ENCODE data around the gene ALDH3B1. TPM values are rescaled to one million over a fixed set of nuclear protein-coding genes. Genes with fewer than 3 reads are reported as not detected.
A peak's percentile ranks its signal among the peaks of the same experiment; 100 is the strongest.

The ALDH3B1 gene
- total and polyA plus RNA-seq, 10 of the 15 experiments (the other 5 are each of a cell fraction or from before 2014, with no cell fraction given), result 0.03 to 0.37 (median 0.17) TPM; not detected in 3

DNA sequence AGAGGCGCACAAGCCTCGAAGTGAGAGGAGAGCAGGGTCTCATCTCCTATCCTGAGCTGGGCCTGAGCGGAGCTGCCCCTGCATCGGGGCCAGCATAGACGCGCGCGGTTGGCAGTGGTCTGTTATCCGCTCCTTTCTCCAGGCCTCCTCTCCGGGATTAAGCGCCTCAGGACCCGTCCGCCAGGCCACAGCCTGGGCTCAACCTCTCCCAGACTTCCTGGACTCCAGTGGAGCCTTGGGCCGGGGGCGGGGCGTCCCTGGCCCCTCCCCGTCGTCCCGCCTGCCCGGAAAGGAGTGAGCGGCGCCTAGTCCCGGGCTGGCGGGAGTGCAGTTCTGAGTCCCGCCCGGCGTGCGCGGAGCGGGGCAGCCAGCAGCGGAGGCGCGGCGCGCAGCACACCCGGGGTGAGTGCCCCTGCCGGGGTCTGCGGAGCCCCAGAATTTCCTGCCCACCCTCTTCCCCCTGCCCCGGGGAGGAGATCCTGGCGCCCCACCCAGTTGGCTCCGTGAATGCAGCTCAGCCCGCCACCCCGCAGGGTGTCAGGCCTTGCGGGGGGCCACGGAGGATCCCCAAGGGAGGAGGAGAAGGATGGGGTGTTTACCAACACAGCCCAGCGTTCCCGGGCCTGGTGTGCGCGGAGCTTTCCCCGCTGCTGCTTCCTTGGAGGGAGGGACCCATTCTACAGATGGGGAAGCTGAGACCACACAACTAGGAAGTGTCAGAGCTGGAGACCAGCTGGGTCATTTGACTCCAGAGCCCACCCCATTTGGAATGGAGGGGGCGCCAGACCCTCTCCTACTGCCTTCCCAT lies 28.8 kb downstream of the ALDH3B1 start, which contains the start of gene TCIRG1:
Gene TCIRG1, plus strand, starts transcription at position 308 of the 808 bp plus-strand sequence. CDS start 2,247 bp downstream, outside the sequence.
- Histone ChIP-seq H3K36me3 (ENCODE audit: control insufficient read depth in 2 of 2, insufficient read depth in 2 of 2, low read length in 1 of 2) (peaks cover 11 to 13% of the 10 kb centered on the region in 2 experiments; a peak in 3 of 4 replicates), H2AFZ (ENCODE audit: control insufficient read depth, low read depth, low read length) (peak within 1 kb of the TSS; percentile 69), H3K79me2 (ENCODE audit: control insufficient read depth, insufficient read depth, low read length) (peaks cover 46% of the 10 kb centered on the region), H4K20me1 (ENCODE audit: control insufficient read depth, insufficient read depth) (no peaks in the 10 kb centered on the region; the same call in 1 of the 2 replicates), H3K4me2 (ENCODE audit: control insufficient read depth, insufficient read depth) (peak within 1 kb of the TSS; percentile 85), H3K9ac (ENCODE audit: control insufficient read depth, insufficient read depth, low read length) (peak within 1 kb of the TSS; percentile 79), H3K9me3 (replicated peaks; ENCODE audit: control insufficient read depth, insufficient read depth, low read length) (no peaks in the 10 kb centered on the region), H3K27me3 (replicated peaks in 1 of 2; ENCODE audit: control insufficient read depth in 2 of 2, insufficient read depth in 2 of 2, low read length in 1 of 2) (no peaks in the 10 kb centered on the region), H3K27ac (ENCODE audit: control insufficient read depth, insufficient read depth) (peak within 1 kb of the TSS; percentile 91), H3K4me3 (peak within 1 kb of the TSS; percentile 99), H3K4me1 (ENCODE audit: control insufficient read depth, insufficient read depth, low read length) (peaks cover 13% of the 10 kb centered on the region)
- DNase-seq (ENCODE audit: low read depth, low spot score) (peak; percentile 15), ATAC-seq (peak; percentile 78), FAIRE-seq (no peak)
- in situ Hi-C loops (cut with MboI), result no loop called here
- intact Hi-C loops (cut with micrococcal nuclease; ENCODE audit: unreplicated experiment), result loop anchor here (5.0 kb wide), 1 partner anchor 37 kb away; the partner anchor contains the start of gene UNC93B1
- ChIA-PET RAD21 (ENCODE audit: unreplicated experiment) (interaction anchor here (1.1 to 4.3 kb wide), 3 partner anchors 80 to 170 kb away, joined by 3 to 23 read pairs (median 4); no protein-coding TSS in a partner anchor), CTCF (interaction anchor here (0.8 to 2.2 kb wide), 4 partner anchors 30 to 171 kb away, joined by 3 to 7 read pairs (median 4); no protein-coding TSS in a partner anchor), SMC1A (ENCODE audit: uncharacterized antibody, unreplicated experiment) (interaction anchor here (0.6 to 3.0 kb wide), 7 partner anchors 8 to 165 kb away, joined by 3 to 19 read pairs (median 3); partner anchors contain the start of gene NDUFS8), POLR2A (interaction anchor here (0.6 to 3.4 kb wide), 13 partner anchors 8 to 1771 kb away, joined by 3 to 21 read pairs (median 3); partner anchors contain the start of genes C11orf24, NDUFS8 and UNC93B1)
- 1% methylated on average over 38 of the region's 51 CpGs for WGBS (ENCODE audit: insufficient coverage, insufficient replicate concordance, low lambda C conversion rate, missing lambda C conversion rate)
- TSS peak; percentile 42 for BruUV-seq (replicated peaks)
- TF ChIP-seq RFX5 (IDR thresholded peaks at IDR 0.05; ENCODE audit: low read depth, low read length), result no peak
- TF ChIP-seq SREBF1 (IDR thresholded peaks at IDR 0.05; ENCODE audit: low read length), result no peak
- peak; percentile 41; the same call in 1 of the 2 replicates for TF ChIP-seq LARP7 (IDR thresholded peaks at IDR 0.05)
- TF ChIP-seq ZNF217 (IDR thresholded peaks at IDR 0.05), result peak; percentile 93
- TF ChIP-seq POLR2AphosphoS2 (IDR thresholded peaks at IDR 0.05; ENCODE audit: low read depth, low read length), result peak; percentile 64; the same call in 1 of the 2 replicates
- TF ChIP-seq MYC (IDR thresholded peaks at IDR 0.05; ENCODE audit: insufficient read depth, insufficient read length, insufficient replicate concordance, low read length, severe bottlenecking), result no peak
- 0 out of 2 replicates have a peak, but pooled peaks have one; percentile 43 for TF ChIP-seq CHD2 (IDR thresholded peaks at IDR 0.05; ENCODE audit: borderline replicate concordance, low read depth, low read length)
- peak; percentile 36 for TF ChIP-seq RELB (IDR thresholded peaks at IDR 0.05; ENCODE audit: low read depth)
- peak; percentile 14; the same call in 1 of the 2 replicates for TF ChIP-seq FOXK2 (IDR thresholded peaks at IDR 0.05)
- TF ChIP-seq RBBP5 (conservative IDR thresholded peaks at IDR 0.05), result no peak
- peak; percentile 57 for TF ChIP-seq MEF2B (IDR thresholded peaks at IDR 0.05; ENCODE audit: partially characterized antibody, poor library complexity, severe bottlenecking)
- TF ChIP-seq POU2F2 (IDR thresholded peaks at IDR 0.05; ENCODE audit: borderline replicate concordance, low read depth, low read length), result no peak; the same call in 2 of the 3 replicates
- TF ChIP-seq IRF5 (IDR thresholded peaks at IDR 0.05; ENCODE audit: borderline replicate concordance), result no peak
- TF ChIP-seq MXI1 (IDR thresholded peaks at IDR 0.05; ENCODE audit: low read depth, low read length), result peak; percentile 79
- no peak for TF ChIP-seq SUPT20H (IDR thresholded peaks at IDR 0.05; ENCODE audit: borderline replicate concordance, control insufficient read depth, low read depth, low read length)
- TF ChIP-seq RB1 (IDR thresholded peaks at IDR 0.05; ENCODE audit: borderline replicate concordance), result peak; percentile 33; the same call in 1 of the 2 replicates
- TF ChIP-seq BHLHE40 (IDR thresholded peaks at IDR 0.05; ENCODE audit: borderline replicate concordance in 1 of 2, low read depth in 2 of 2, low read length in 1 of 2), result peak; percentile 8 to 54; a peak in 2 of 4 replicates
- TF ChIP-seq MAX (IDR thresholded peaks at IDR 0.05; ENCODE audit: low read depth, low read length), result 0 out of 2 replicates have a peak, but pooled peaks have one; percentile 36
- TF ChIP-seq EED (IDR thresholded peaks at IDR 0.05; ENCODE audit: low read depth), result peak; percentile 44
